ENCODE results near the gene MPLKIP. TPM values are rescaled to one million over a fixed set of nuclear protein-coding genes. Genes with fewer than 3 reads are reported as not detected.

The MPLKIP gene
- 9.6 and 17.8 TPM in 2 replicates for total RNA-seq

DNA sequence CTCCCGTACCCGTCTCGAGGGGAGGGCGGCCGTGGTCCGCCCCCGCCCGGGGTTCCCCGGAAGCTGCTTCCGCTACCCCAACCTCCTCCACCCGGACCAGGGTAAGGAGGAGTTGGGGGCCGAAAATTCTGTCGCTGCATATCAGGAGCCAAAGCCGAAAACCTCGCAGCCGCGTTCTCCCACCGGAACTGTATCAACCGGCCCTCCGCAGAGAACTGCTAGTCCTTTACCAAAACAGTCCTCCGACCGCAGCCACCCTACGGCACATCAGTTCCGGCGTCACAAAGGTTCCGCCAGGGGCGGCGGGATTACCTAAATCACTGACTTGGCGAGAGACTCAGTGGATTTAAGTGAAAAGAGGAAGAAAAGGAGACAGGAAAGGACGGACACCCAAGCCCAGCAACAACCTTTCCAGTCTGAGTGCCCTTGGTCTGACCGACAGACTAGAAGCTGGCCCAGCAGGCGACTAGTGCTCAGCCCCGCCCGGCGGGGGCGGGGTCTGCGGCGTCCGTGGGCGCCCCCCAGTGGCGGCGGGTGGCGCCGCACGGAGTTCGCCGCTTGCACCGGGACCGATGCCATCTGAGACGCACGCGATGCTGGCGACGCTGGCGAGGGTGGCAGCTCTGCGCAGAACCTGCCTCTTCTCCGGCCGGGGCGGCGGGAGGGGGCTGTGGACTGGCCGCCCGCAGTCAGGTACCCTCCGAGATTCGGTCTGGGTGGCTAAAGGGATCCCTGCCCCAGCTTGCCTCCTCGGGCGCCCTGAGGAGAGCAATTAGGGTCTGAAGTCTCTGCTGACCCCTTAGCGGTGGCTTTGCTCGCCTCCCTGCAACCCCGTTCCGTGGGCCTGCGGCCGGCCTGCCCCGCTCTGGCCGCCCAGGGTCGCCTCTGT, at the start of gene MPLKIP, which contains the start of gene SUGCT:
Gene MPLKIP (minus strand): TSS at position 195 of the 889 bp plus-strand sequence. CDS start 55 bp downstream, at position 140.
Gene SUGCT (plus strand): TSS at position 578 of the 889 bp plus-strand sequence.

Small RNA genes within 50 kb of the gene (small RNA-seq; reads per million reads assigned to genes)
- gene AC006023.1 (ENCODE audit: low replicate concordance) (not detected), gene AC006023.2 (ENCODE audit: low replicate concordance) (not detected)

Other genes starting within 250 kb of the MPLKIP start
- gene CDK13, start 184.4 kb downstream of the MPLKIP start, total RNA-seq: 78.1 and 82.5 TPM in 2 replicates
- gene SUGCT, start 383 bp upstream of the MPLKIP start, total RNA-seq: 3.7 and 6.7 TPM in 2 replicates